ENCODE data around the gene TMOD4. TPM values are rescaled to one million over a fixed set of nuclear protein-coding genes. Genes with fewer than 3 reads are reported as not detected.

TMOD4 gene
- total RNA-seq, 2 experiments from 2014 or later, result 1.4 TPM; not detected in 1

- Histone ChIP-seq H3K4me2 (ENCODE audit: low read length) (peak overlapping the region; percentile 100), H3K9me3 (ENCODE audit: low read length) (no peaks in the 10 kb centered on the region), H3K9me2 (ENCODE audit: insufficient read depth, low read length) (no peaks in the 10 kb centered on the region), H3K79me2 (ENCODE audit: insufficient read depth, low read depth, low read length) (peaks cover 65% of the 10 kb centered on the region), H3K4me1 (ENCODE audit: insufficient read depth, low read length, poor library complexity, severe bottlenecking) (peaks cover 35% of the 10 kb centered on the region), H3K4me3 (ENCODE audit: low read depth, low read length, poor library complexity, severe bottlenecking) (peak overlapping the region; percentile 98), H4K20me1 (ENCODE audit: insufficient read depth, low read length) (peaks cover 12% of the 10 kb centered on the region), H3K36me3 (ENCODE audit: insufficient read depth, low read length) (peaks cover 45% of the 10 kb centered on the region), H2AFZ (ENCODE audit: low read length) (no peak overlapping the region), H3K27ac (ENCODE audit: low read depth, low read length, poor library complexity, severe bottlenecking) (no peak overlapping the region)
- TF ChIP-seq, protein P1, sequence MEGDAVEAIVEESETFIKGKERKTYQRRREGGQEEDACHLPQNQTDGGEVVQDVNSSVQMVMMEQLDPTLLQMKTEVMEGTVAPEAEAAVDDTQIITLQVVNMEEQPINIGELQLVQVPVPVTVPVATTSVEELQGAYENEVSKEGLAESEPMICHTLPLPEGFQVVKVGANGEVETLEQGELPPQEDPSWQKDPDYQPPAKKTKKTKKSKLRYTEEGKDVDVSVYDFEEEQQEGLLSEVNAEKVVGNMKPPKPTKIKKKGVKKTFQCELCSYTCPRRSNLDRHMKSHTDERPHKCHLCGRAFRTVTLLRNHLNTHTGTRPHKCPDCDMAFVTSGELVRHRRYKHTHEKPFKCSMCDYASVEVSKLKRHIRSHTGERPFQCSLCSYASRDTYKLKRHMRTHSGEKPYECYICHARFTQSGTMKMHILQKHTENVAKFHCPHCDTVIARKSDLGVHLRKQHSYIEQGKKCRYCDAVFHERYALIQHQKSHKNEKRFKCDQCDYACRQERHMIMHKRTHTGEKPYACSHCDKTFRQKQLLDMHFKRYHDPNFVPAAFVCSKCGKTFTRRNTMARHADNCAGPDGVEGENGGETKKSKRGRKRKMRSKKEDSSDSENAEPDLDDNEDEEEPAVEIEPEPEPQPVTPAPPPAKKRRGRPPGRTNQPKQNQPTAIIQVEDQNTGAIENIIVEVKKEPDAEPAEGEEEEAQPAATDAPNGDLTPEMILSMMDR (conservative IDR thresholded peaks at IDR 0.05; ENCODE audit: low read length), result no peak
- no peak for TF ChIP-seq EZH2phosphoT487 (IDR thresholded peaks at IDR 0.05; ENCODE audit: borderline replicate concordance, low read depth, low read length)
- no TSS peak for BruUV-seq (replicated peaks)
- ChIA-PET POLR2A (interaction anchor here (1.1 to 1.6 kb wide), 2 partner anchors 11 to 13 kb away, joined by 3 to 11 read pairs; partner anchors contain the start of gene VPS72), CTCF (ENCODE audit: unreplicated experiment) (no interaction called here)
- intact Hi-C loops (cut with micrococcal nuclease; ENCODE audit: unreplicated experiment), result loop anchor here (5.0 kb wide), 1 partner anchor 147 kb away; the partner anchor contains the start of gene RFX5
- peak; percentile 18 for DNase-seq (ENCODE audit: low spot score)
Measured at GRCh38 chr1:151199873-151200581, 24.2 kb upstream of the TMOD4 start.

DNA sequence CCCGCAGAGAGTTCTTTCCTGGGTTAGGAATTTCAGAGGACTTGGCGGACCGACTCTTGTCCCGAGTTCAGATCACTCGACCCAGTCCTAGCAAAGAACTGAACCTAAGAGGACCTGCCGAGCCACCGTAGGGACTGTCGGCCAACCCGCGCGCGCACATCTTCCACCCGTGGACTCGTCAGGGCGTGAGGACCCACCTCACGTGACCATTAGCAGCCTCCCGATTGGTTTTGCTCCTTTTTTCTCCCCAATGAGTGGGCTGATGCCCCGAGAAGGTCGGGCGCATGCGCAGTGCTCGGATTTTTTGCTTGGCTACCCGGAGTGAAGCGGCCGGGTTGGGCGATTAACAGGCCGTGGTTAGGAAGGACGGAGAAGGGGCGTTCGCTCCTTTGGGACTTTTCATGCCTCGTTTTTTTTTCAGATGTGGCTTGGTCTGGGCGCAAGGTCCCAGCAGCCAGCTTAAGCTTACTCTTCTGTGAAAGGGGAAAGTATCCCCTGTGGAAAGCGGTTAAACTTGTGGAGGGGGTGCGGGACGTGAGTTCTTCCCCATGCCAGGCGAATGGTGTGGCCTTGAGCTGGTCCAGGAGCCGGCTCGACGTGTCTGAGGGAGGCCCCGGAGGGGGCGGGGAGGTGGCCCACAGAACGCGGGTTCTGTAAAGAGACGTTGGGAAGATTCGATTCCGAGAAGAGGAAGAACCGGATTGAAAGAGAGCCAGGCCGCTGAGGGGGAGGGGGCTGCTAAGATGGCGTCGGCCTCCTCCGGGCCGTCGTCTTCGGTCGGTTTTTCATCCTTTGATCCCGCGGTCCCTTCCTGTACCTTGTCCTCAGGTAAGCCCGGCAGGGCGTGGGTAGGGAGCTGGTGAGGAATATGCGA is 22.7 kb upstream of the TMOD4 start, which contains the start of gene PIP5K1A:
TSS of gene PIP5K1A (plus strand) at position 299 of the 874 bp plus-strand sequence. CDS start at position 744, 445 bp downstream.
- intact Hi-C loops (cut with micrococcal nuclease; ENCODE audit: unreplicated experiment), result loop anchor here (1.0 to 5.0 kb wide), 2 partner anchors 84 to 149 kb away; partner anchors contain the start of genes RFX5 and ZNF687
- Histone ChIP-seq H3K27ac (ENCODE audit: low read depth, low read length, poor library complexity, severe bottlenecking) (peak within 1 kb of the TSS; percentile 66), H3K4me3 (ENCODE audit: low read depth, low read length, poor library complexity, severe bottlenecking) (peak within 1 kb of the TSS; percentile 98), H3K4me2 (ENCODE audit: low read length) (peak within 1 kb of the TSS; percentile 100), H3K9me2 (ENCODE audit: insufficient read depth, low read length) (no peaks in the 10 kb centered on the region), H3K4me1 (ENCODE audit: insufficient read depth, low read length, poor library complexity, severe bottlenecking) (peaks cover 35% of the 10 kb centered on the region), H4K20me1 (ENCODE audit: insufficient read depth, low read length) (peaks cover 6% of the 10 kb centered on the region; the same call in 1 of the 2 replicates), H3K79me2 (ENCODE audit: insufficient read depth, low read depth, low read length) (peaks cover 49% of the 10 kb centered on the region), H2AFZ (ENCODE audit: low read length) (peak within 1 kb of the TSS; percentile 93), H3K36me3 (ENCODE audit: insufficient read depth, low read length) (peaks cover 31% of the 10 kb centered on the region), H3K9me3 (ENCODE audit: low read length) (no peaks in the 10 kb centered on the region)
- no peak for TF ChIP-seq EZH2phosphoT487 (IDR thresholded peaks at IDR 0.05; ENCODE audit: borderline replicate concordance, low read depth, low read length)
- TF ChIP-seq, protein P1 (conservative IDR thresholded peaks at IDR 0.05; ENCODE audit: low read length), result no peak
- ChIA-PET CTCF (ENCODE audit: unreplicated experiment) (no interaction called here), POLR2A (interaction anchor here (0.7 to 1.6 kb wide), 7 partner anchors 9 to 128 kb away, joined by 3 to 11 read pairs (median 3); partner anchors contain the start of gene VPS72)
- TSS peak; percentile 70 for BruUV-seq (replicated peaks)
- peak; percentile 99 for DNase-seq (ENCODE audit: low spot score)

Data from OCI-LY7 (cell line).